Osteocyte (in vitro differentiated cells): Measurements from ENCODE around the gene ABI3. TPM values are rescaled to one million over a fixed set of nuclear protein-coding genes. Genes with fewer than 3 reads are reported as not detected.
"Not testable (repeated sequence)": the region's sequence is repeated elsewhere in the genome, so short reads cannot be mapped to it uniquely, and the experiment has no call there.

Experiments used
- DNase-seq: peaks from one replicate; pipeline ENCODE4 v3.0.0; 2021; ENCODE audit warnings: mixed read lengths; ENCODE audit not compliant: unreplicated experiment; ENCODE audit errors: extremely low spot score
- H3K27ac Mint-ChIP-seq: one replicate; pipeline ENCODE4 v1.8.0; 2021; ENCODE audit warnings: mild to moderate bottlenecking, mixed read lengths; ENCODE audit not compliant: unreplicated experiment
- H3K27me3 Mint-ChIP-seq: one replicate; pipeline ENCODE4 v1.8.0; 2021; ENCODE audit warnings: mixed read lengths; ENCODE audit not compliant: unreplicated experiment
- H3K36me3 Mint-ChIP-seq: one replicate; pipeline ENCODE4 v1.8.0; 2021; ENCODE audit warnings: mixed read lengths; ENCODE audit not compliant: unreplicated experiment
- H3K4me1 Mint-ChIP-seq: one replicate; pipeline ENCODE4 v1.8.0; 2021; ENCODE audit warnings: mixed read lengths; ENCODE audit not compliant: unreplicated experiment
- H3K4me3 Mint-ChIP-seq: one replicate; pipeline ENCODE4 v1.8.0; 2021; ENCODE audit warnings: mild to moderate bottlenecking, moderate library complexity, mixed read lengths; ENCODE audit not compliant: unreplicated experiment
- H3K9me3 Mint-ChIP-seq: one replicate; pipeline ENCODE4 v1.8.0; 2021; ENCODE audit warnings: mixed read lengths; ENCODE audit not compliant: unreplicated experiment
- CTCF ChIP-seq: fragments of 200-600 bp; sonication (generic); IDR thresholded peaks from 2 replicates; pipeline ENCODE4 v1.5.0; 2021; ENCODE audit warnings: antibody characterized with exemption, mild to moderate bottlenecking, moderate library complexity
- total RNA-seq: library from RNA; stranded (reverse); gene quantifications from 2 replicates; pipeline ENCODE4 v1.2.1, GENCODE V29; 2021

ABI3 gene
- total RNA-seq, 1 donor from 2014 or later: 0.19 TPM

- H3K27me3 Mint-ChIP-seq: peaks cover 17% of the 10 kb centered on the region
- no peaks in the 10 kb centered on the region for H3K4me1 Mint-ChIP-seq
- H3K36me3 Mint-ChIP-seq: no peaks in the 10 kb centered on the region
- no peak overlapping the region for H3K4me3 Mint-ChIP-seq
- DNase-seq: no peak
- no peaks in the 10 kb centered on the region for H3K9me3 Mint-ChIP-seq
- H3K27ac Mint-ChIP-seq: no peak overlapping the region
- no peak for TF ChIP-seq CTCF
These were observed 26.7 kb upstream of the ABI3 start for GRCh38 chr17:49183801-49184200.

- not testable (repeated sequence) for H3K27ac Mint-ChIP-seq, DNase-seq, H3K9me3 Mint-ChIP-seq, H3K4me3 Mint-ChIP-seq, H3K4me1 Mint-ChIP-seq, H3K36me3 Mint-ChIP-seq
- H3K27me3 Mint-ChIP-seq: peaks cover 17% of the 10 kb centered on the region
These were observed 26.0 kb upstream of the ABI3 start for GRCh38 chr17:49184522-49184921.

- not testable (repeated sequence) for H3K36me3 Mint-ChIP-seq, H3K9me3 Mint-ChIP-seq, H3K4me3 Mint-ChIP-seq, H3K4me1 Mint-ChIP-seq, DNase-seq, H3K27ac Mint-ChIP-seq
- peaks cover 17% of the 10 kb centered on the region for H3K27me3 Mint-ChIP-seq
These were observed 25.1 kb upstream of the ABI3 start for GRCh38 chr17:49185381-49185780.

GRCh38 chr17:49187301-49187700, 23.2 kb upstream of the ABI3 start:
- Mint-ChIP-seq H3K4me3 (no peak overlapping the region), H3K4me1 (peaks cover 3% of the 10 kb centered on the region), H3K27ac (no peak overlapping the region), H3K9me3 (no peaks in the 10 kb centered on the region), H3K27me3 (peaks cover 9% of the 10 kb centered on the region), H3K36me3 (no peaks in the 10 kb centered on the region)
- TF ChIP-seq CTCF: no peak
- DNase-seq: no peak

- TF ChIP-seq CTCF: no peak
- Mint-ChIP-seq H3K36me3 (no peaks in the 10 kb centered on the region), H3K27me3 (peaks cover 1% of the 10 kb centered on the region), H3K4me3 (no peak overlapping the region), H3K27ac (no peak overlapping the region), H3K9me3 (no peaks in the 10 kb centered on the region), H3K4me1 (peaks cover 7% of the 10 kb centered on the region)
- no peak for DNase-seq
These were observed 19.6 kb upstream of the ABI3 start for GRCh38 chr17:49190932-49191331.

GRCh38 chr17:49191409-49191916, 19.0 kb upstream of the ABI3 start:
- no peak for DNase-seq
- Mint-ChIP-seq H3K36me3 (no peaks in the 10 kb centered on the region), H3K4me3 (peak overlapping the region; percentile 93), H3K9me3 (no peaks in the 10 kb centered on the region), H3K27me3 (no peaks in the 10 kb centered on the region), H3K27ac (peak overlapping the region; percentile 99), H3K4me1 (peaks cover 7% of the 10 kb centered on the region)
- TF ChIP-seq CTCF: no peak
